HUES6 (cell line): Measurements from ENCODE around the gene SUGP1.
"Not testable (repeated sequence)": the region's sequence is repeated elsewhere in the genome, so short reads cannot be mapped to it uniquely, and the experiment has no call there.

Experiments
- H3K27ac ChIP-seq: 2 replicates; pipeline ENCODE4 v1.7.0; 2013; ENCODE audit warnings: low read depth, mild to moderate bottlenecking, low read length, inconsistent platforms
- H3K27me3 ChIP-seq: 2 replicates; pipeline ENCODE4 v1.6.1; 2013; ENCODE audit warnings: low read length; ENCODE audit not compliant: control insufficient read depth, insufficient read depth
- H3K36me3 ChIP-seq: 2 replicates; pipeline ENCODE4 v1.6.1; 2013; ENCODE audit warnings: low read length; ENCODE audit not compliant: control insufficient read depth, insufficient read depth
- H3K4me1 ChIP-seq: 2 replicates; pipeline ENCODE4 v1.6.1; 2013; ENCODE audit warnings: low read length; ENCODE audit not compliant: control insufficient read depth, insufficient read depth
- H3K4me3 ChIP-seq: 2 replicates; pipeline ENCODE4 v1.5.1; 2013; ENCODE audit warnings: low read depth, low read length
- H3K9ac ChIP-seq: one replicate; pipeline ENCODE4 v1.6.1; 2013; ENCODE audit warnings: mild to moderate bottlenecking, low read length
- H3K9me3 ChIP-seq: 2 replicates; pipeline ENCODE4 v1.6.1; 2013; ENCODE audit warnings: low read depth, low read length; ENCODE audit not compliant: control insufficient read depth, insufficient read depth

SUGP1 gene

DNA sequence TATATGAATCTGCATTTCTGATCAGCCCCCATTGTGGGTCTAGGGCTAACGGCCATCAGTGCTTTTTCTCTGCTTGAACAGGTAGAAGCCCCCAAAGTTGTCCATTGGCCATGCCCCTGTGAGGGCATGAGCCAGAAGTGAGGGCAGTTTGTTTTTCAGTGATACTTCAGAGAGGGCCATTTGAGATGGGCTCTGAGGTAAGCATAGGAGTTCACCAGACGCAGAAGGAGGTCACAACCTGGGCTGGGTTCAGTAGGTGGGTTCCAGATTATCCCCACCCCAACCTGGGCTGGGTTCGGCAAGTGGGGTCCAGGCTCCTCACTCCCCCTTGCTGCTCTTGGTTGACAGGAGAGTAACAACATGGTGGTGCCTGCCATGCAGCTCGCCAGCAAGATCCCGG is 33.7 kb upstream of the SUGP1 start:
- no peaks in the 10 kb centered on the region for H3K27me3 ChIP-seq
- H3K27ac ChIP-seq, result no peak overlapping the region
- peaks cover 74% of the 10 kb centered on the region for H3K36me3 ChIP-seq
- H3K9me3 ChIP-seq, result no peaks in the 10 kb centered on the region
- H3K4me3 ChIP-seq, result no peak overlapping the region
- H3K9ac ChIP-seq, result no peak overlapping the region
- H3K4me1 ChIP-seq, result no peaks in the 10 kb centered on the region

DNA sequence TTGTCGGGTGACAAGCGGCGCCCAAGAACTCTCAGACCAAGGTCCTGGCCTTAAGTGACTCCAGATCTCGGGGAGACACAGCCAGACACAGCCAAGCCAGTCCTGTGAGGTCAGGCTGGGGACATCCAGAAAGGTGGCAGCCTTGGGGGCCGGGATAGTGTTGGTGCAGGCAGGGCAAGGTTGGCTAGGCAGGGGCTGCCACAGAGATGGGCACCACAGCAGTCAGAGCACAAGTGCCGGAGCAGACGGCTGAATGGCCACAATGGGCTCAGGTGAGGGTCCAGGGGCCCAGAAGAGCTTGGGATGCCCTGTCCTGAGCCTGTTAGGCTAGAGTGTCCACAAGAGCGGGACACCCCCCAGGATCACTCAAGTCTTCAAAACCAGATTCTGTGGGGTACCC is 32.5 kb upstream of the SUGP1 start:
- Histone ChIP-seq H3K27me3 (no peaks in the 10 kb centered on the region), H3K36me3 (peaks cover 85% of the 10 kb centered on the region), H3K9ac (no peak overlapping the region), H3K4me1 (no peaks in the 10 kb centered on the region), H3K27ac (no peak overlapping the region), H3K9me3 (no peaks in the 10 kb centered on the region), H3K4me3 (no peak overlapping the region)

DNA sequence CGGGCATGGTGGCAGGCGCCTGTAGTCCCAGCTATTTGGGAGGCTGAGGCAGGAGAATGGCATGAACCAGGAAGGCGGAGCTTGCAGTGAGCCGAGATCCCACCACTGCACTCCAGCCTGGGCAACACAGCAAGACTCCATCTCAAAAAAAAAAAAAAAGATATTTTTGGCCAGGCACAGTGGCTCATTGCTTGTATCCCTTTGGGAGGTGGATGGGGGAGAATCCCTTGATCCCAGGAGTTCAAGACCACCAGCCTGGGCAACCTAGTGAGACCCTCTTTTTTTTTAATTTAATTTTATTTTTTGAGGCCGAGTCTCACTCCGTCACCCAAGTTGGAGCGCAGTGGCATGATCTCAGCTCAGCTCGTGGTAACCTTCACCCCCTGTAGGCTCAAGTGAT is 30.4 kb upstream of the SUGP1 start:
- not testable (repeated sequence) for H3K9ac ChIP-seq, H3K9me3 ChIP-seq
- peaks cover 89% of the 10 kb centered on the region for H3K36me3 ChIP-seq

GRCh38 chr19:19349365-19349764 is 29.1 kb upstream of the SUGP1 start:
- peaks cover 89% of the 10 kb centered on the region for H3K36me3 ChIP-seq
- H3K9ac ChIP-seq, result no peak overlapping the region

More for the DNA sequence above, 30.4 kb upstream of the SUGP1 start:
- H3K27me3 ChIP-seq, H3K27ac ChIP-seq, H3K4me1 ChIP-seq, H3K4me3 ChIP-seq: not testable (repeated sequence)

DNA sequence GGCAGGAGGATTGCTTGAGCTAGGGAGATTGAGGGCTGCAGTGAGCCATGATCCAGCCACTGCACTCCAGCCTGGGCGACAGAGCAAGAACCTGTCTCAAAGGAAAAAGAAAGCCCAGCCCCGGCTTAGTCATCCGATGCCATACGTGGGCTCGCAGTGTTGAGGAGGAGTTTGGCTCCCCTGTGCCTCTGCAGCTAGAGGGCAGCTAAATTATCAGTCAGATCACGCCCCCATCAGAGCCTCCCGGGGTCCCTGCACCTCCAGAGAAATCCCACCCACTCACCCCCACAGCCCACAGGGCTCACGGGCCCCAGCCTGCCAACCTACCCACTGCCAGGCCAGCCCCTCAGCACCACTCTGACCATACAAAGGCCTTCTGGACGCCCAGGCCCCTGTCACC is 28.0 kb upstream of the SUGP1 start:
- Histone ChIP-seq H3K4me1 (no peaks in the 10 kb centered on the region), H3K27me3 (no peaks in the 10 kb centered on the region), H3K9me3 (no peaks in the 10 kb centered on the region), H3K9ac (no peak overlapping the region), H3K4me3 (no peak overlapping the region), H3K27ac (no peak overlapping the region), H3K36me3 (peaks cover 86% of the 10 kb centered on the region)

More at GRCh38 chr19:19349365-19349764, 29.1 kb upstream of the SUGP1 start:
- no peak overlapping the region for H3K4me3 ChIP-seq
- H3K27ac ChIP-seq, result no peak overlapping the region
- H3K9me3 ChIP-seq, result no peaks in the 10 kb centered on the region
- H3K4me1 ChIP-seq, result no peaks in the 10 kb centered on the region
- H3K27me3 ChIP-seq, result no peaks in the 10 kb centered on the region

GRCh38 chr19:19347401-19348110 is 27.2 kb upstream of the SUGP1 start:
- Histone ChIP-seq H3K4me1 (no peaks in the 10 kb centered on the region), H3K4me3 (no peak overlapping the region), H3K36me3 (peaks cover 84% of the 10 kb centered on the region), H3K9ac (no peak overlapping the region), H3K27ac (no peak overlapping the region), H3K9me3 (no peaks in the 10 kb centered on the region), H3K27me3 (no peaks in the 10 kb centered on the region)

DNA sequence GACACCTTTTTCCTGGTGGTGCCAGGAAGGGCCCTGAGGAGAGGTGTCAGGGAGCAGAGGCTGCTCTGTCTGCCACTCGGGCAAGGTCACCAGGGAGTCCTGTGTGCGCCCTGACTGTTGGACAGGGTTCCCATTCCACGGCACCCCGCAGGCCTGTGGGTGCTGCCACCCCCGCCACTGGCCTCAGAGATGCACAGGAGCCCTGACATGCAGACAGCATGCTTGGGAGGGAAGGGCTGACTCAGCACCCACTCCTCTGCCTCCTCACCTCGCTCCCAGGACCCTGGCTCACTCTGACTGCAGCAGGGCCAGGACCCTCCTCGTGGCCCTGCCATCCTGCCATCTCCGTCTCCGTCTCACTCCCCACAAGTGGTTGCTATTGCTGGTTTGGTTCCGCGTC is 25.7 kb upstream of the SUGP1 start:
- Histone ChIP-seq H3K4me1 (no peaks in the 10 kb centered on the region), H3K27me3 (no peaks in the 10 kb centered on the region), H3K9ac (no peak overlapping the region), H3K27ac (no peak overlapping the region), H3K36me3 (peaks cover 81% of the 10 kb centered on the region), H3K4me3 (no peak overlapping the region), H3K9me3 (no peaks in the 10 kb centered on the region)

DNA sequence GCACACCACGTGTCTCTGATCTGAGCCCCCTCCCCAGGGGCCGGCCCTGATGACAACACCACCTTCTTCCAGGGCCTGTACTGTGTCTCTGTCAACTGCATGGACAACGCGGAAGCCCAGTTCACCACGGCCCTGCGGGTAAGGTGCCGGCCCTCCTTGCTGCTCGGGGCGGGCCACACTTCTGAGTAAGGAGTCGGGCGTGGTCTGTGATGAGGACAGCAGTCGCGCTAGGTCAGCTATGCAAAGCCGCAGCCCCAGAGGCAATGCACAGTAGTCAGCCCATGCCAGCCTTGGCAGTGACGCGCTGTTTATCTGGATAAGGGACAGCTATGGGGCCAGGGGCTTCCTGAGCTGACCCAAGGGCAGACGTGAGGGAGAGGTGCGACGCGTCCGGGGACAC is 24.9 kb upstream of the SUGP1 start:
- Histone ChIP-seq H3K4me3 (no peak overlapping the region), H3K36me3 (peaks cover 83% of the 10 kb centered on the region), H3K27ac (no peak overlapping the region), H3K4me1 (no peaks in the 10 kb centered on the region), H3K9ac (no peak overlapping the region), H3K9me3 (no peaks in the 10 kb centered on the region), H3K27me3 (no peaks in the 10 kb centered on the region)

DNA sequence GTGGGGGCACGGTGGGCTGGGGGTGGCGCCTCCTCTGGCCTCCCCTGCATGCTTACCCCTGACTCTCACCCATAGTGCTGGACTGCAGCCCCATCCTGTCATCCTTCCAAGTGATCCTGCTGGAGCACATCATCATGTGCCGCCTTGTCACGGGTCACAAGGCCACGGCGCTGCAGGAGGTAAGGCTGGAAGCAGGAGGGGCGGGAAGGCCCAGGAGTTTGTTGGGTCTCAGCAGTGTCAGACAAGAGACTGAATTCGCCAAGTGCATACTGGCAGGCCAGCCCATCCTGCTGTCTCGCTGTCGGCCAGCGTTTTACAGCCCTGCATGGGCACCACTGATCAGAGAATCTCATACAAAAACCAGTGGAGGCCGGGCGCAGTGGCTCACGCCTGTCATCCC is 23.5 kb upstream of the SUGP1 start:
- no peak overlapping the region for H3K4me3 ChIP-seq
- no peak overlapping the region for H3K27ac ChIP-seq
- peaks cover 80% of the 10 kb centered on the region for H3K36me3 ChIP-seq
- H3K4me1 ChIP-seq, result no peaks in the 10 kb centered on the region
- H3K27me3 ChIP-seq, result no peaks in the 10 kb centered on the region
- no peak overlapping the region for H3K9ac ChIP-seq
- H3K9me3 ChIP-seq, result no peaks in the 10 kb centered on the region

DNA sequence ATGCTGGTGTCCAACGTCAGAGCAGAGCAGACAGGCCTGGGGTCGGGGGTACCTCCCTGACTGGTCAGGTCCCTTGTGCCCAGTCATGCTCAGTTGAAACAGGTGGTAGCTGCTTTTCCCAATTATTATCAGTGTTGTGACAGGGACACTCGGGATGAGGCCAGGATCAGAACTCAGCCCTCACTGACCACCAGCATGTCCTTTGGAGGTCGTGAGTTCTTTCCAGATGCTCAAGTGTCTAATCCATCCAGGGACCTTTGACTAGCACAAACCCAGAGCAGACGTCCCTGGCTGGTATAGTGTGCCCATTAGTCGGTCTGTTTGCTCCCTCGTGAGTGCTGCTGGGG is 22.7 kb upstream of the SUGP1 start:
- Histone ChIP-seq H3K9me3 (no peaks in the 10 kb centered on the region), H3K4me3 (no peak overlapping the region), H3K27ac (no peak overlapping the region), H3K9ac (no peak overlapping the region), H3K27me3 (no peaks in the 10 kb centered on the region), H3K36me3 (peaks cover 81% of the 10 kb centered on the region), H3K4me1 (no peaks in the 10 kb centered on the region)

DNA sequence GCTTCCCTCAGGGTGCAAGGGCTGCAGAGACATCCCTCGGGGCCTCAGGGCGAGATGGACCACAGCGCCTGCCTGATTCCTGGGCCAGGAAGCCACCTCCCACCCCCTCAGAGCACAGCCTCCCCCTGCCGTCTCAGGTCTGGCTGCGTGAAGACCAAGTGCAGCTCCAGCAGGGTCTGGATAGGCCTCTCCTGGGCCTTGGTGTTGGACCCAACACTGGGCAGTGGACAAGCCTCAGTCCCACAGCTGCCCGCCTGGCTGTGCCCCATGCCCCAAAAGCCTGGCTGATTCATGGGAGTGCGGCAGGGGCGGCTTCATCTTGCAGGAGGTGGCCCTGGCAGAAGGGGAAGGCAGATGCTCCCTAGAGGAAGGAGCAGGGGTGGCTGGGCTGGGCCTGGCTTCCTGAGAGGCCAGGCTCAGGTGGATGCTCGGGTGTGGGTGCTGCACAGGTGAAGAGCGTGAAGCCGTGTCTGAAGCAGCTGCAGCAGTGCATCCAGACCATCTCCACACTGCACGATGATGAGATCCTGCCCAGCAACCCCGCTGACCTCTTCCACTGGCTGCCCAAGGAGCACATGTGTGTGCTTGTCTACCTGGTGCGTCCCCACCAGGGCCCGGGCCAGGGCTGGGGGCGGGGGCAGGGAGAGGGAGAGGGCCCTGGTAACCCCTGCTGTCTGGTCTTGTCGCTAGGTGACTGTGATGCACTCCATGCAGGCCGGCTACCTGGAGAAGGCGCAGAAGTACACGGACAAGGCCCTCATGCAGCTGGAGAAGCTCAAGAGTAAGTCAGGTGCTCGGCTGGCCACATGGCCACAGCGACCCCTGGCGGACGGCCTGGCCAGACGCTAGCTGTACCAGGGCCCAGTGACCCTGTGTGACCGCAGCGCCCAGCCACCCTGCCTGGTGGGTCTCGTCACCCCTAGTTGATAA is 22.0 kb upstream of the SUGP1 start:
- H3K4me3 ChIP-seq, result no peak overlapping the region
- H3K36me3 ChIP-seq, result peaks cover 81% of the 10 kb centered on the region
- no peaks in the 10 kb centered on the region for H3K27me3 ChIP-seq
- no peaks in the 10 kb centered on the region for H3K9me3 ChIP-seq
- H3K27ac ChIP-seq, result no peak overlapping the region
- H3K4me1 ChIP-seq, result no peaks in the 10 kb centered on the region
- no peak overlapping the region for H3K9ac ChIP-seq
